OCI-LY1 (cell line): Measurements from ENCODE around the gene OAS3.

Experiments
- H2AFZ ChIP-seq: fragments of 200-600 bp; sonication (generic), shearing (Covaris generic); 2 replicates; pipeline ENCODE4 v1.6.0; 2014; ENCODE audit warnings: antibody characterized with exemption, mild to moderate bottlenecking, low read length
- H3F3A ChIP-seq: fragments of 200-600 bp; sonication (generic), shearing (Covaris generic); 2 replicates; pipeline ENCODE4 v1.6.0; 2014; ENCODE audit warnings: mild to moderate bottlenecking, antibody characterized with exemption, low read length, moderate library complexity; ENCODE audit not compliant: insufficient read depth
- H3K27ac ChIP-seq: fragments of 200-600 bp; sonication (generic); 2 replicates; pipeline ENCODE4 v1.5.1; 2014; ENCODE audit warnings: low read length, mixed run types, mild to moderate bottlenecking, low read depth; ENCODE audit not compliant: poor library complexity, severe bottlenecking
- H3K27me3 ChIP-seq: fragments of 200-600 bp; sonication (generic); 2 replicates; pipeline ENCODE4 v1.6.0; 2014; ENCODE audit warnings: antibody characterized with exemption, mild to moderate bottlenecking, low read length, moderate library complexity; ENCODE audit not compliant: insufficient read depth
- H3K36me3 ChIP-seq: fragments of 200-600 bp; sonication (generic); 2 replicates; pipeline ENCODE4 v1.6.1; 2014; ENCODE audit warnings: mild to moderate bottlenecking, antibody characterized with exemption, low read length, moderate library complexity, mixed read lengths; ENCODE audit not compliant: insufficient read depth
- H3K4me1 ChIP-seq: fragments of 200-600 bp; sonication (generic); 2 replicates; pipeline ENCODE4 v1.5.1; 2014; ENCODE audit warnings: mild to moderate bottlenecking, low read length, moderate library complexity; ENCODE audit not compliant: insufficient read depth, severe bottlenecking
- H3K4me2 ChIP-seq: fragments of 200-600 bp; sonication (generic), shearing (Covaris generic); 2 replicates; pipeline ENCODE4 v1.6.1; 2014; ENCODE audit warnings: low read length
- H3K4me3 ChIP-seq: fragments of 200-600 bp; sonication (generic); 2 replicates; pipeline ENCODE4 v1.5.1; 2014; ENCODE audit warnings: low read length, low read depth, mild to moderate bottlenecking, mixed read lengths; ENCODE audit not compliant: poor library complexity, severe bottlenecking
- H3K79me2 ChIP-seq: fragments of 200-600 bp; shearing (Covaris generic); 2 replicates; pipeline ENCODE4 v1.6.1; 2016; ENCODE audit warnings: mixed run types, low read length, mixed read lengths; ENCODE audit not compliant: insufficient read depth
- H3K9ac ChIP-seq: fragments of 200-600 bp; sonication (generic), shearing (Covaris generic); 2 replicates; pipeline ENCODE4 v1.6.1; 2014; ENCODE audit warnings: mild to moderate bottlenecking, low read length, mixed read lengths
- H3K9me2 ChIP-seq: fragments of 200-600 bp; sonication (generic), shearing (Covaris generic); 2 replicates; pipeline ENCODE4 v1.6.1; 2014; ENCODE audit warnings: low read depth, mild to moderate bottlenecking, low read length, mixed read lengths
- H3K9me3 ChIP-seq: fragments of 200-600 bp; shearing (Covaris generic); 2 replicates; pipeline ENCODE4 v1.6.1; 2014; ENCODE audit warnings: low read length, mixed read lengths
- H4K20me1 ChIP-seq: fragments of 200-600 bp; sonication (generic), shearing (Covaris generic); 2 replicates; pipeline ENCODE4 v1.6.0; 2016; ENCODE audit warnings: mild to moderate bottlenecking, low read length; ENCODE audit not compliant: insufficient read depth
- CTCF ChIP-seq: fragments of 200-600 bp; sonication (generic), shearing (Covaris generic); IDR thresholded peaks from 2 replicates; pipeline ENCODE4 v1.5.1; 2017; ENCODE audit warnings: mild to moderate bottlenecking, antibody characterized with exemption, low read length, moderate library complexity, mixed read lengths
- EZH2 ChIP-seq: fragments of 200-600 bp; sonication (generic), shearing (Covaris generic); IDR thresholded peaks from 2 replicates; pipeline ENCODE4 v1.8.0; 2017; ENCODE audit warnings: borderline replicate concordance, mixed run types, mild to moderate bottlenecking, antibody characterized with exemption, low read length, moderate library complexity, mixed read lengths

Gene OAS3

GRCh38 chr12:113016796-113017195, 78.5 kb downstream of the OAS3 start:
- Histone ChIP-seq H3K4me2 (no peak overlapping the region), H3K9me3 (no peaks in the 10 kb centered on the region), H3K9me2 (no peaks in the 10 kb centered on the region), H3K9ac (no peak overlapping the region), H3K4me1 (no peaks in the 10 kb centered on the region), H3K79me2 (no peaks in the 10 kb centered on the region), H3K27ac (no peak overlapping the region), H3K4me3 (no peak overlapping the region), H3F3A (no peaks in the 10 kb centered on the region), H4K20me1 (no peaks in the 10 kb centered on the region), H2AFZ (no peak overlapping the region), H3K36me3 (no peaks in the 10 kb centered on the region), H3K27me3 (no peaks in the 10 kb centered on the region)
- no peak for TF ChIP-seq CTCF
- no peak for TF ChIP-seq EZH2

GRCh38 chr12:113019025-113019424, 80.8 kb downstream of the OAS3 start:
- TF ChIP-seq CTCF (no peak), EZH2 (no peak)
- H3K36me3 ChIP-seq = no peaks in the 10 kb centered on the region
- no peaks in the 10 kb centered on the region for H3K4me1 ChIP-seq
- H3K9ac ChIP-seq = no peak overlapping the region
- no peaks in the 10 kb centered on the region for H3K9me3 ChIP-seq
- no peaks in the 10 kb centered on the region for H3K79me2 ChIP-seq
- no peak overlapping the region for H2AFZ ChIP-seq
- no peaks in the 10 kb centered on the region for H3K27me3 ChIP-seq
- no peaks in the 10 kb centered on the region for H3F3A ChIP-seq
- no peak overlapping the region for H3K4me3 ChIP-seq
- no peaks in the 10 kb centered on the region for H4K20me1 ChIP-seq
- no peaks in the 10 kb centered on the region for H3K9me2 ChIP-seq
- no peak overlapping the region for H3K4me2 ChIP-seq
- no peak overlapping the region for H3K27ac ChIP-seq

GRCh38 chr12:113021500-113021899, 83.2 kb downstream of the OAS3 start:
- no peaks in the 10 kb centered on the region for H3K4me1 ChIP-seq
- TF ChIP-seq EZH2 (no peak), CTCF (no peak)

More at GRCh38 chr12:113021500-113021899, 83.2 kb downstream of the OAS3 start:
- no peaks in the 10 kb centered on the region; the same call in 1 of the 2 replicates for H3K36me3 ChIP-seq
- H3K4me3 ChIP-seq = no peak overlapping the region
- H4K20me1 ChIP-seq = no peaks in the 10 kb centered on the region
- no peaks in the 10 kb centered on the region for H3F3A ChIP-seq
- H2AFZ ChIP-seq = no peak overlapping the region
- H3K79me2 ChIP-seq = no peaks in the 10 kb centered on the region
- H3K4me2 ChIP-seq = no peak overlapping the region
- 0 out of 2 replicates have a peak, but pooled peaks cover 2% of the 10 kb centered on the region for H3K9me3 ChIP-seq
- H3K9me2 ChIP-seq = no peaks in the 10 kb centered on the region
- H3K9ac ChIP-seq = no peak overlapping the region
- no peaks in the 10 kb centered on the region for H3K27me3 ChIP-seq
- no peak overlapping the region for H3K27ac ChIP-seq
